ENCODE measurements around the gene ZDHHC11.
"Not testable (repeated sequence)": the region's sequence is repeated elsewhere in the genome, so short reads cannot be mapped to it uniquely, and the experiment has no call there.

ZDHHC11 gene

GRCh38 chr5:848671-849111 is 2.1 kb downstream of the ZDHHC11 start:
- no peaks in the 10 kb centered on the region for H3K79me2 ChIP-seq (ENCODE audit: control insufficient read depth, low read length)
- H3K27me3 ChIP-seq (ENCODE audit: control insufficient read depth, low read length) = no peaks in the 10 kb centered on the region
- TF ChIP-seq CTCF (IDR thresholded peaks at IDR 0.05; ENCODE audit: low read depth, low read length, poor library complexity, severe bottlenecking) (no peak), EZH2phosphoT487 (IDR thresholded peaks at IDR 0.05; ENCODE audit: borderline replicate concordance, low read length) (no peak)
- no peak overlapping the region for H3K4me2 ChIP-seq (ENCODE audit: low read length)
- H3K9me2 ChIP-seq (replicated peaks; ENCODE audit: control insufficient read depth, low read length) = no peaks in the 10 kb centered on the region
- H3K27ac ChIP-seq (ENCODE audit: low read depth, low read length) = no peak overlapping the region
- H3K36me3 ChIP-seq (ENCODE audit: control insufficient read depth, low read length) = no peaks in the 10 kb centered on the region
- no peaks in the 10 kb centered on the region for H3K9me3 ChIP-seq (ENCODE audit: control insufficient read depth, insufficient read depth, low read length)
- no peaks in the 10 kb centered on the region for H3K4me1 ChIP-seq (ENCODE audit: control insufficient read depth, low read length)
- no peak overlapping the region for H3K4me3 ChIP-seq (ENCODE audit: low read length)
- H4K20me1 ChIP-seq (ENCODE audit: control insufficient read depth, insufficient read depth, low read depth, low read length) = no peaks in the 10 kb centered on the region
- H3F3A ChIP-seq (ENCODE audit: control insufficient read depth, insufficient read depth) = no peaks in the 10 kb centered on the region

GRCh38 chr5:847736-848135 is 3.0 kb downstream of the ZDHHC11 start:
- H3F3A ChIP-seq (ENCODE audit: control insufficient read depth, insufficient read depth); H3K27me3 ChIP-seq (ENCODE audit: control insufficient read depth, low read length); H3K27ac ChIP-seq (ENCODE audit: low read depth, low read length); H3K4me2 ChIP-seq (ENCODE audit: low read length); H4K20me1 ChIP-seq (ENCODE audit: control insufficient read depth, insufficient read depth, low read depth, low read length); H3K9me2 ChIP-seq (replicated peaks; ENCODE audit: control insufficient read depth, low read length); H3K4me1 ChIP-seq (ENCODE audit: control insufficient read depth, low read length); H3K36me3 ChIP-seq (ENCODE audit: control insufficient read depth, low read length); H3K79me2 ChIP-seq (ENCODE audit: control insufficient read depth, low read length); H3K9me3 ChIP-seq (ENCODE audit: control insufficient read depth, insufficient read depth, low read length); H3K4me3 ChIP-seq (ENCODE audit: low read length): not testable (repeated sequence)

- H3K27me3 ChIP-seq (ENCODE audit: control insufficient read depth, low read length); H3K9me3 ChIP-seq (ENCODE audit: control insufficient read depth, insufficient read depth, low read length); H4K20me1 ChIP-seq (ENCODE audit: control insufficient read depth, insufficient read depth, low read depth, low read length); H3K4me1 ChIP-seq (ENCODE audit: control insufficient read depth, low read length); H3K9me2 ChIP-seq (replicated peaks; ENCODE audit: control insufficient read depth, low read length); H3K4me2 ChIP-seq (ENCODE audit: low read length); H3K79me2 ChIP-seq (ENCODE audit: control insufficient read depth, low read length); H3F3A ChIP-seq (ENCODE audit: control insufficient read depth, insufficient read depth); H3K4me3 ChIP-seq (ENCODE audit: low read length); H3K27ac ChIP-seq (ENCODE audit: low read depth, low read length); H3K36me3 ChIP-seq (ENCODE audit: control insufficient read depth, low read length): not testable (repeated sequence)
Measured at GRCh38 chr5:847212-847611, 3.6 kb downstream of the ZDHHC11 start.

GRCh38 chr5:846602-847091 is 4.1 kb downstream of the ZDHHC11 start:
- not testable (repeated sequence) for H3K27ac ChIP-seq (ENCODE audit: low read depth, low read length); H3K27me3 ChIP-seq (ENCODE audit: control insufficient read depth, low read length); H3K4me1 ChIP-seq (ENCODE audit: control insufficient read depth, low read length); H3K9me2 ChIP-seq (replicated peaks; ENCODE audit: control insufficient read depth, low read length); H4K20me1 ChIP-seq (ENCODE audit: control insufficient read depth, insufficient read depth, low read depth, low read length); H3K9me3 ChIP-seq (ENCODE audit: control insufficient read depth, insufficient read depth, low read length); H3K4me2 ChIP-seq (ENCODE audit: low read length); H3K36me3 ChIP-seq (ENCODE audit: control insufficient read depth, low read length); H3K79me2 ChIP-seq (ENCODE audit: control insufficient read depth, low read length); H3F3A ChIP-seq (ENCODE audit: control insufficient read depth, insufficient read depth); H3K4me3 ChIP-seq (ENCODE audit: low read length)

GRCh38 chr5:845676-846601 is 4.8 kb downstream of the ZDHHC11 start:
- H3K4me2 ChIP-seq (ENCODE audit: low read length); H3F3A ChIP-seq (ENCODE audit: control insufficient read depth, insufficient read depth); H4K20me1 ChIP-seq (ENCODE audit: control insufficient read depth, insufficient read depth, low read depth, low read length); H3K27me3 ChIP-seq (ENCODE audit: control insufficient read depth, low read length); H3K27ac ChIP-seq (ENCODE audit: low read depth, low read length); H3K9me2 ChIP-seq (replicated peaks; ENCODE audit: control insufficient read depth, low read length); H3K36me3 ChIP-seq (ENCODE audit: control insufficient read depth, low read length); H3K4me1 ChIP-seq (ENCODE audit: control insufficient read depth, low read length); H3K79me2 ChIP-seq (ENCODE audit: control insufficient read depth, low read length); H3K4me3 ChIP-seq (ENCODE audit: low read length); H3K9me3 ChIP-seq (ENCODE audit: control insufficient read depth, insufficient read depth, low read length): not testable (repeated sequence)

GRCh38 chr5:845031-845675 is 5.6 kb downstream of the ZDHHC11 start:
- not testable (repeated sequence) for H3K9me2 ChIP-seq (replicated peaks; ENCODE audit: control insufficient read depth, low read length); H4K20me1 ChIP-seq (ENCODE audit: control insufficient read depth, insufficient read depth, low read depth, low read length); H3K4me3 ChIP-seq (ENCODE audit: low read length); H3K4me2 ChIP-seq (ENCODE audit: low read length); H3K27ac ChIP-seq (ENCODE audit: low read depth, low read length); H3F3A ChIP-seq (ENCODE audit: control insufficient read depth, insufficient read depth); H3K79me2 ChIP-seq (ENCODE audit: control insufficient read depth, low read length); H3K9me3 ChIP-seq (ENCODE audit: control insufficient read depth, insufficient read depth, low read length); H3K36me3 ChIP-seq (ENCODE audit: control insufficient read depth, low read length); H3K27me3 ChIP-seq (ENCODE audit: control insufficient read depth, low read length); H3K4me1 ChIP-seq (ENCODE audit: control insufficient read depth, low read length)

GRCh38 chr5:844426-844825 is 6.4 kb downstream of the ZDHHC11 start:
- not testable (repeated sequence) for H3K4me2 ChIP-seq (ENCODE audit: low read length); H3K79me2 ChIP-seq (ENCODE audit: control insufficient read depth, low read length); H3K9me3 ChIP-seq (ENCODE audit: control insufficient read depth, insufficient read depth, low read length); H3K27me3 ChIP-seq (ENCODE audit: control insufficient read depth, low read length); H3K9me2 ChIP-seq (replicated peaks; ENCODE audit: control insufficient read depth, low read length); H3F3A ChIP-seq (ENCODE audit: control insufficient read depth, insufficient read depth); H3K27ac ChIP-seq (ENCODE audit: low read depth, low read length); H4K20me1 ChIP-seq (ENCODE audit: control insufficient read depth, insufficient read depth, low read depth, low read length); H3K4me1 ChIP-seq (ENCODE audit: control insufficient read depth, low read length); H3K4me3 ChIP-seq (ENCODE audit: low read length); H3K36me3 ChIP-seq (ENCODE audit: control insufficient read depth, low read length)

Data from DOHH2 (cell line).